ENCODE data around the gene VAMP8.
"Not testable (repeated sequence)": the region's sequence is repeated elsewhere in the genome, so short reads cannot be mapped to it uniquely, and the experiment has no call there.

Gene VAMP8

GRCh38 chr2:85600951-85601770, 23.8 kb downstream of the VAMP8 start:
- no peak for DNase-seq

DNA sequence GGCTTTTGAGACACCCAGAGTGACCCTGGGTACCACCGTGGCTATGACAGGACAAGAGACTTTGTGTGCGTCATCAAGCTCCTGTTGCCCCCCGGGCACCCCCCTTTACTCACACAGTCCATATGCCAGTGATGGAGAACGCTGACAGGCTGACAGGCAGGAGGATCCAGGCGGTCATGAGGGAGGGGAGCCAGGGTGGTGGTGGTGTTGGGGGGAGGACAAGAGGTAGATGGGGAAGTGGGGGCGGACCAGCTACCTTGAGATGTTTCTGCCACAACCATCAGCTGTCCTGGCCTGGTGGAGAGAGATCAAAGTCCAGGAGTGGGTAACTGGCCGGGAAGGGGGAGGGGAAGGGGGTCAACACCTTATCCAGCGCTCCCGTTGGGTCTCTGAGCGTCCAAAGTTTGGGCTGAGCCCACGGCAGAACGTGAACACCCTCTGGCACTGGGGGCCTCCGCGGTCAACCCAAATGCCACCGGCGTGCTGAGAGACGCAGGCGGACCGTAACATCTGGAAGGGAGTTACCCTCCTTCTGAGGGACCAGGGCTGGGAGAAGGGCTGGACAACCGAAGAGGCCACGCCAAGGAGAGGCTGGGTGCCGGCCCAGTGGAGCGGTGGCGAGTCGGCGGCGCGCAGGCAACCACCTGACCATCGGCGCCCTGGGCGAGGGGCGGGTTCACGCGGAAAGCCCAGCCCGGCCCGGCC, 24.5 kb downstream of the VAMP8 start:
- DNase-seq = no peak

- peak; percentile 86 to 87 for DNase-seq
These were observed 25.3 kb downstream of the VAMP8 start, which contains the start of gene TMEM150A for GRCh38 chr2:85602476-85603234. TMEM150A (minus strand) TSS chr2:85602698; CDS start chr2:85601948, 750 bp downstream.

- DNase-seq = not testable (repeated sequence)
These were observed 26.7 kb downstream of the VAMP8 start for GRCh38 chr2:85604133-85604444.

- DNase-seq = no peak
These were observed 27.4 kb downstream of the VAMP8 start for GRCh38 chr2:85604568-85605339.

DNA sequence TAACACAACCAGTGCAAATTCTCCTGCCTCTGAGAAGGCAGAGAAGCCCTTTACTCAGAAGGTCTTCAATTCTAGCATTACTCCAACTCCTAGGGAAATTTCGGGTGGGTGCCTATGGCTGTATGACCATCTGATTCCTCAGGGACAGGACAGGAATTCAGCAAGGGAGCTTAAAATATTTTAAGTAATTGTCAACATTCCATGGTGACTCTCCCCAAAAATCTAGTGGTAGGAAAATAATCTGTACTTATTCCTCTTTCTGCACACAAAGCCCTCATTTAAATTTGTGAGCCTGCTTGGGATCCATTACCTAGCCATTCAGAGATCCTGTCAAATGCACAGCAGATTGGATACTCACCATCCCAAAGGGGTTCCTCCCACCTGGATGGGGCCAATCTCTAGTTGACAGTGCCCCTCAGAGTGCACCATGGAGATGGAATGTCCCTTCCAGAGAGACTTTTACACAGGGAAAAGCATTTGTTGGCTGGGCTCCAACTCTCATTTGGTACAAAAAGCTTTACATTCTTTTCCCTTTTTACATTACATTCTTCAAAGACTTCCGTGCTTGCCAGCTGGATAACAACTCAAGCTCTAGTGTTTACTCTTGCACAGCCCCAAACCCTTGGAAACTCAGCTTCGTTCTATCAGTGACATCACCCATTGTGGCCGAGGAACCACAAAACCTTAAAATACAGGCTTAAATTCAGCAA, 28.2 kb downstream of the VAMP8 start:
- no peak for DNase-seq

DNA sequence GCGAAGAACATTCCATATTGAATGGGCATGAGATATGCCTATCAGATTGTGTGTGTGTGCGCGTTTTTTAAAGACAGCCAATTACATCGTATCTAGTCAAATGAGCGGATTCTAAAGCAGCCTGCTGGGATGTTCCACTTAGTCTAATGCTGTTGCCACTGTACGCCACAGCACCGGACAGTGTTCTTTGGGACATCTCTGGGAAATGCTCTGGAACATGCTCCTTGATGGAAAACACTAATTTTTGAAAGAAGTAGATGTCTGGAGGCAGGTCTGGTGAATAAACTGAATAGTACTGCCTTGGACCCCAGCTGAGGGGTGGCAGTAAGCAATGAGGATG, 28.7 kb downstream of the VAMP8 start:
- no peak for DNase-seq

- no peak for DNase-seq
These were observed 30.2 kb downstream of the VAMP8 start for GRCh38 chr2:85607268-85608215.

GRCh38 chr2:85611217-85611704, 33.9 kb downstream of the VAMP8 start:
- DNase-seq = peak in 1 of 2 experiments; percentile 33

- peak; percentile 87 to 92 for DNase-seq
These were observed 34.6 kb downstream of the VAMP8 start, which contains the start of gene C2orf68 for GRCh38 chr2:85611705-85612587. C2orf68 (minus strand) TSS chr2:85612066; CDS start chr2:85611984, 82 bp downstream.

DNA sequence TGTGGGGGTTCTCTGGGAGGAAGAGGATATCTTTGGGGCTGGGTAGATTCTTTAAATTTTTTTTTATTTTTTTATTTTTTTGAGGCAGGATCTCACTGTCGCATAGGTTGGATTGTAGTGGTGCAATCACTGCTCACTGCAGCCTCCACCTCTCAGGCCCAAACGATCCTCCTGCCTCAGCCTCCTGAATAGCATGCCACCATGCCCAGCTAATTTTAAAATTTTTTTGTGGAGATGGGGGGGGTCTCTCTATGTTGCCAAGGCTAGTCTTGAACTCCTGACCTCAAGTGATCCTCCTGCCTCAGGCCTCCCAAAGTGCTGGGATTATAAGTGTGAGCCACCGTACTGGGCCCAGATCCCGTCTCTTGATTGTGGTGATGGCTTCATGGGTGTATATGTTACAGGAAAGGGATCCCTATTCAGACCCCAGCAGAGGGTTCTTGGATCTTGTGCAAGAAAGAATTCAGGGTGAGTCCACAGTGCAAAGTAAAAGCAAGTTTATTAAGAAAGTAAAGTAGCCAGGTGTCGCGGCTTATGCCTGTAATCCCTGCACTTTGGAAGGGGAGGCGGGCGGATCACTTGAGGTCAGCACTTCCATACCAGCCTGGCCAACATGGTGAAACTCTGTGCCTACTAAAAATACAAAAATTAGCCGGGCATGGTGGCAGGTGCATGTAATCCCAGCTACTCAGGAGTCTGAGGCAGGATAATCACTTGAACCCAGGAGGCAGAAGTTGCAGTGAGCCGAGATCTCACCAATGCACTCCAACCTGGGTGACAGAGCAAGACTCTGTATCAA, 36.5 kb downstream of the VAMP8 start:
- no peak for DNase-seq

GRCh38 chr2:85614757-85615156, 37.4 kb downstream of the VAMP8 start:
- not testable (repeated sequence) for DNase-seq

- no peak for DNase-seq
These were observed 38.0 kb downstream of the VAMP8 start for GRCh38 chr2:85615413-85615728.

DNA sequence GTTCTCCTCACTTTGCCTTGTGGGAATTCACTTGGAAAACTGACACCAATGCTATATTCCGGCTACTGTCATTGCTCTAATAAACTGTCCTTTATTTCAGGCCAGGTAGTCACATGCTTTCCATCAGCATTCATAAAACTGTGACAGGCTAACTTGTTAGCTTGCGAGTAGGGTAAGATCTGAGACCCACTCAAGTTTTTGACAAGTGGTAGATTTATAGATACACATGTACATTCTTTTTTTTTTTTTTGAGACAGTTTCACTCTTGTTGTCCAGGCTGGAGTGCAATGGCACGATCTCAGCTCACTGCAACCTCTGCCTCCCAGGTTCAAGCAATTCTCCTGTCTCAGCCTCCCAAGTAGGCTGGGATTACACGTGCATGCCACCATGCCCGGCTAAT, 40.3 kb downstream of the VAMP8 start:
- DNase-seq = not testable (repeated sequence)

DNA sequence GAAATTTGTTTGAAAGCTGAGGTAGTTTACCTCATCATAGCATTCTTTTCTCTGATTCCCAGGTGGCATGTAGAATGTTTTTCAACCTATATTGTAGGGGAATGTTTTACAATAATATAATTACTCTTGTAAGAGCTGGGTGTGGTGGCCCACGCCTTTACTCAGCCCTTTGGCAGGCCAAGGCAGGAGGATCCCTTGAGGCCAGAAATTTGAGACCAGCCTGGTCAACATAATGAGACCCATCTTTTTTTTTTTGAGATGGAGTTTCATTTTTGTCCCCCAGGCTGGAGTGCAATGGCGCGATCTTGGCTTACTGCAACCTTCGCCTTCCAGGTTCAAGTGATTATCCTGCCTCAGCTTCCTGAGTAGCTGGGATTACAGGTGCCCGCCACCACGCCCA, 42.2 kb downstream of the VAMP8 start:
- DNase-seq = no peak

DNA sequence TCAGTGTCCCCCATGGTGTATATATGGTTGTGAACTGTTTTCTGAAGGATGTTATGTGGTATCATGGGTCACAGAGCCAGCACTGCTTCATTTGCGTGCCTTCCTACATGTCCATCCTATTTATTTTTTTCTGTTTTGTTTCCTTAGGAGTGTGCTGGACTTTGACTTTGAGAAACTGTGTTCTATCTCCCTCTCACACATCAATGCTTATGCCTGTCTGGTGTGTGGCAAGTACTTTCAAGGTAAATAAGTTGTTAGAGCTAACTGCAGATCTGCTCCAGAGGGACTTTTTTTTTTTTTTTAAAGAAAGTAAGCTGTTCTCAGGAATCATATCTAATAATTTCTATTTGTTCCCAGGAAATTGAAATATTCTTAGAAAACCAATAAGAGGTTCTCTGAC, 44.0 kb downstream of the VAMP8 start:
- DNase-seq = no peak

- no peak for DNase-seq
These were observed 46.6 kb downstream of the VAMP8 start for GRCh38 chr2:85623991-85624390.

GRCh38 chr2:85628658-85629057, 51.3 kb downstream of the VAMP8 start:
- DNase-seq = peak; percentile 14 to 24

DNA sequence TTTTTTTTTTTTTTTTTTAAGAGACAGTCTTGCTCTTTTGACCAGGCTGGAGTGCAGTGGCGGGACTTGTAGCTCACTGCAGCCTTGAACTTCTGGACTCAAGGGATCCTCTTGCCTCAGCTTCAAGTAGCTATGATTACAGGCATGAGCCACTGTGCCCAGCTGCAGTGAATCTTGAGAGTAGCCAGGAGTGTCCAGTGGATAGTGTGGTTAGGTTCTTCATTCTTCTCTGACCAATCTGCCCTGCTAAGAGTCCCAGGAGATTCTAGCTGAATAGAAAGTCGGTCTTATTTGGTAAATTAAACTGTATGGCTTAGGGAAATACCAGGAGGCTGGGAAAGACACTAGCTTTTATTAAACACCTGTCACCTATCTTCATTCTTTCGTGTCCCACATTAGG, 53.9 kb downstream of the VAMP8 start:
- DNase-seq = no peak
